GM10248 (cell line): ENCODE data around the gene C18orf32.

ENCODE experiments used
- CTCF ChIA-PET: fragments of 300-600 bp; sonication (Branson Sonifier 250); formaldehyde crosslinking; extraction: SDS; loops from one replicate; lab custom pipeline; 2021; ENCODE audit warnings: antibody characterized with exemption; lab: Yijun Ruan, JAX
- POLR2A ChIA-PET: fragments of 350-650 bp; sonication (Branson Sonifier 250); formaldehyde crosslinking; extraction: SDS; loops from one replicate; lab custom pipeline; 2020; ENCODE audit warnings: antibody characterized with exemption; lab: Yijun Ruan, JAX
- DNase-seq: peaks from one replicate; pipeline ENCODE4 v3.0.0; 2012; ENCODE audit errors: extremely low spot score
- TF ChIP-seq, protein P1 (sequence below): IDR thresholded peaks from 2 replicates; pipeline ENCODE4 v1.5.1; 2012; ENCODE audit warnings: mild to moderate bottlenecking, low read depth; ENCODE audit errors: extremely low read depth, missing control alignments, control extremely low read depth

C18orf32 gene

GRCh38 chr18:49447810-49448745 is 39.0 kb downstream of the C18orf32 start:
- ChIA-PET POLR2A (no interaction called here), CTCF (interaction anchor here (0.7 to 2.9 kb wide), 6 partner anchors 9 to 16 kb away, joined by 3 to 15 read pairs (median 5); partner anchors contain the start of gene DYM)
- no peak for DNase-seq
- TF ChIP-seq, protein P1, sequence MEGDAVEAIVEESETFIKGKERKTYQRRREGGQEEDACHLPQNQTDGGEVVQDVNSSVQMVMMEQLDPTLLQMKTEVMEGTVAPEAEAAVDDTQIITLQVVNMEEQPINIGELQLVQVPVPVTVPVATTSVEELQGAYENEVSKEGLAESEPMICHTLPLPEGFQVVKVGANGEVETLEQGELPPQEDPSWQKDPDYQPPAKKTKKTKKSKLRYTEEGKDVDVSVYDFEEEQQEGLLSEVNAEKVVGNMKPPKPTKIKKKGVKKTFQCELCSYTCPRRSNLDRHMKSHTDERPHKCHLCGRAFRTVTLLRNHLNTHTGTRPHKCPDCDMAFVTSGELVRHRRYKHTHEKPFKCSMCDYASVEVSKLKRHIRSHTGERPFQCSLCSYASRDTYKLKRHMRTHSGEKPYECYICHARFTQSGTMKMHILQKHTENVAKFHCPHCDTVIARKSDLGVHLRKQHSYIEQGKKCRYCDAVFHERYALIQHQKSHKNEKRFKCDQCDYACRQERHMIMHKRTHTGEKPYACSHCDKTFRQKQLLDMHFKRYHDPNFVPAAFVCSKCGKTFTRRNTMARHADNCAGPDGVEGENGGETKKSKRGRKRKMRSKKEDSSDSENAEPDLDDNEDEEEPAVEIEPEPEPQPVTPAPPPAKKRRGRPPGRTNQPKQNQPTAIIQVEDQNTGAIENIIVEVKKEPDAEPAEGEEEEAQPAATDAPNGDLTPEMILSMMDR = peak; percentile 40

DNA sequence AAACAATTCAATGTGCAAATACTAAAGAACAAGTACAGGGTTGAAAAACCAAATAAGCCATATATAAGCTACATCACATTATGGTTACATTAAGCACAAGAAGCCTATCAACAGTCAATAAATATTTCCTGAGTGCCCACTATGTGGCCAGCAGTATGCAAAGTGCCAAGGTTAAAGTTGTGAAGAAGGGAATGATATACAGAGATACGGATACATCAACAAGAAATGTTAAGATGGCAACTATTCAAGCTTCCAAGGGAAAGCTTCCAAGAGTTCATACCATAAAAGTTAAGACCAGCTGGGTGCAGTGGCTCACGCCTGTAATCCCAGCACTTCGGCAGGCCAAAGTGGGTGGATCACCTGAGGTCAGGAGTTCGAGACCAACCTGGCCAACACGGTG is 40.6 kb downstream of the C18orf32 start:
- TF ChIP-seq, protein P1 = no peak
- ChIA-PET POLR2A (no interaction called here), CTCF (interaction anchor here (1.0 to 2.3 kb wide), 11 partner anchors 8 to 773 kb away, joined by 3 to 15 read pairs (median 4); partner anchors contain the start of genes C18orf32 and DYM)
- no peak for DNase-seq

GRCh38 chr18:49444581-49444980 is 42.5 kb downstream of the C18orf32 start:
- ChIA-PET POLR2A (no interaction called here), CTCF (interaction anchor here (0.8 to 2.3 kb wide), 3 partner anchors 8 to 13 kb away, joined by 4 to 7 read pairs (median 5); no protein-coding TSS in a partner anchor)
- TF ChIP-seq, protein P1 = no peak
- no peak for DNase-seq

DNA sequence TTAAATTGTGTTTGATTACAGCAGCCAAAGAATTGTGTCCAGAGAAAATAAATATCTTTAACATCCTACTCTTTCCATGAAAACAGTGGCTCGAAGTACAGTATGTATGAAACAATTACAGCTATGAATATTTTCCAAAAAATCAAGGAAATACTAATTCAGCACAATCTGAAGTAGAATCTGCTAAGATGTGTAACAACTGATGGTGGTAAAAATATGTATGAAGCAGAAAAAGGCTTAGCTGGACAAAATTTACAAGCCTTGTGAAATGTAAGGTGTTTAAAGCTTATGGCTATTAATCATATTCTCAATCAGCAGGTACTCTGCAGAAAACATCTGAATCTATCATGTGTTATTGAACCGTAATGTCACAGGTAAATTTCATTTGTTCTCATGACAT is 43.2 kb downstream of the C18orf32 start:
- no peak for DNase-seq
- ChIA-PET CTCF (interaction anchor here (0.8 to 2.3 kb wide), 3 partner anchors 9 to 12 kb away, joined by 4 to 7 read pairs (median 5); no protein-coding TSS in a partner anchor), POLR2A (no interaction called here)
- TF ChIP-seq, protein P1 = no peak

DNA sequence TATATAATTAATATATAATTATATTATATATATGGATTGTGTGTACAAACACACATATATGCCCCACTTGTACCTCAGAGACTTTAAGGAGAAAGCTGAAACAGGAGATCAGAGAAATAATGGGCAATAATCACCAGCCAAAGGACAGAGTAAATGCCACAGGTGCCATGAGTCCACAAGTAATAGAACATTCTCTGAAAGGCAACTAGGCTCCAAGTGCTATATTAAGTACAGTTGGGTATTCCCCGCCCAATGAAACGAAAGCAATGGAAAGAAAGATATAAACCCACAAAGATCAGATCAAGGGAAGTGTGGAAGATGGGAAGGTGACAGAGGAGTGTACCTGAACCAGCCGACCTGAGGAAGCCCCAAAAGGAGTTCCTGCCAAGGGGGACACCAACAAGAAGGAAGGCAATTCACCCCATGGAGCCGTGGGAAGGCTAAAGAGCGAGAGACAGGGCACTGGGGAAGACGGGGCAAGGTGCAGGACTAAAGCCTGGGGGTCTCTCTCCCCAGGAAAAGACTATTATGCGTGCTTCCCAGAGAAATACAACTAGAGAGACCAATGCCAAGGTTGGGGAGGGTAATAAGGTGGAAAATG is 45.6 kb downstream of the C18orf32 start:
- DNase-seq = no peak
- ChIA-PET POLR2A (no interaction called here), CTCF (no interaction called here)
- TF ChIP-seq, protein P1 = no peak

- no peak for DNase-seq
- CTCF ChIA-PET = interaction anchor here (1.8 to 2.5 kb wide), 2 partner anchors 9 to 12 kb away, joined by 4 to 6 read pairs; no protein-coding TSS in a partner anchor
- TF ChIP-seq, protein P1 = no peak
Observed at GRCh38 chr18:49435170-49435569, 51.9 kb downstream of the C18orf32 start.

More at GRCh38 chr18:49435170-49435569, 51.9 kb downstream of the C18orf32 start:
- POLR2A ChIA-PET = no interaction called here
